IMR-90 (cell line): ENCODE measurements around the gene EMC9.

ENCODE experiments used
- CEBPB ChIP-seq: IDR thresholded peaks from 2 replicates; pipeline ENCODE4 v1.6.1; 2012; ENCODE audit warnings: low read depth, low read length, improper control_type of control experiment
- CHD1 ChIP-seq: IDR thresholded peaks from 2 replicates; pipeline ENCODE4 v1.6.1; 2012; ENCODE audit warnings: low read depth, low read length, improper control_type of control experiment
- FOS ChIP-seq: fragments of 150-350 bp; IDR thresholded peaks from 2 replicates; pipeline ENCODE4 v1.6.1; 2016; ENCODE audit warnings: low read depth, low read length
- POLR2A ChIP-seq: IDR thresholded peaks from 2 replicates; pipeline ENCODE4 v1.6.1; 2012; ENCODE audit warnings: mild to moderate bottlenecking, low read depth, low read length
- RAD21 ChIP-seq: IDR thresholded peaks from 2 replicates; pipeline ENCODE4 v1.6.1; 2012; ENCODE audit warnings: low read length, improper control_type of control experiment
- RFX5 ChIP-seq: IDR thresholded peaks from 2 replicates; pipeline ENCODE4 v1.8.0; 2012; ENCODE audit warnings: low read depth, mild to moderate bottlenecking, low read length, moderate library complexity
- TF ChIP-seq, protein P1 (sequence below): conservative IDR thresholded peaks from 2 replicates; pipeline ENCODE4 v1.5.1; 2012; ENCODE audit warnings: mild to moderate bottlenecking, low read depth, low read length, improper control_type of control experiment
- TF ChIP-seq, protein P2 (sequence below): fragments of 150-350 bp; IDR thresholded peaks from 2 replicates; pipeline ENCODE4 v1.6.1; 2016; ENCODE audit warnings: low read depth, mild to moderate bottlenecking, low read length, moderate library complexity, borderline replicate concordance

DNA sequence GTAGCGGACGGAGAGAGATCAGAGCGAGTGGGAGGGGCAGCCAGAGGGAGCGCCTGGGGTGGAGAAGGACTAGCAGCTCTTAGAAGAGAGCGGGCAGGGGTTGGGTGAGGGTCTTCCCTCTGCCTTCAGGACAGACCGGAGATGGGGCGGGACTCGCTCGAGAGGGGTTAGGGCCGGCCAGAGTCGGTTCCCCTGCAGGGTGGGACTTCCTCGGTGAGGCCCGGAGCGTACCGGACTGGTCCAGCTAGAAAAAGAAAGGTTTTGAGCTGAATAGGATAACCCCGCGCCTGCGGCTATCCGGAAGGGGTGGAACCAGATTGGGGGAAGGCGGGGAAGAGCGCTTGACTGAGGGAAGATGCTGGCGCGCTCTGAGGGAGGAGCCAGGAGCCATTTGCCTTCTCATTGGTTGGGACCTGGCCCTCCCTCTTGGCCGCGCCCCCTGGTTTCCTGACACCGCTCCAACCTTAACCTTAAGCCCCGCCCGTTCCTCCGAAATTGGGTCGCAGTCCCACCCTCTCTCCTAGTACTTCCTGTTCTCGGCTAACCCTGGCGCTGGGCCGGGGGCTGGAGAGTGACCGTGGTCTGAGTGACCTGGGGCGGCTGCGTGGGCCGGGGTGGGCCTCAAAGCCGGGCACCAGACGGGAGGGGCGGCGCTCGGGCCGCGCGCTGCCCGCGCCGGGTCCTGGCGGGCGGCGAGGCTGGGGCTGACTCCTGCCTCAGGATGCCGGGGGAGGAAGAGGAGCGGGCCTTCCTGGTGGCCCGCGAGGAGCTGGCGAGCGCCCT lies 5.8 kb upstream of the EMC9 start, which contains the start of gene RNF31:
- TF ChIP-seq, protein P1, sequence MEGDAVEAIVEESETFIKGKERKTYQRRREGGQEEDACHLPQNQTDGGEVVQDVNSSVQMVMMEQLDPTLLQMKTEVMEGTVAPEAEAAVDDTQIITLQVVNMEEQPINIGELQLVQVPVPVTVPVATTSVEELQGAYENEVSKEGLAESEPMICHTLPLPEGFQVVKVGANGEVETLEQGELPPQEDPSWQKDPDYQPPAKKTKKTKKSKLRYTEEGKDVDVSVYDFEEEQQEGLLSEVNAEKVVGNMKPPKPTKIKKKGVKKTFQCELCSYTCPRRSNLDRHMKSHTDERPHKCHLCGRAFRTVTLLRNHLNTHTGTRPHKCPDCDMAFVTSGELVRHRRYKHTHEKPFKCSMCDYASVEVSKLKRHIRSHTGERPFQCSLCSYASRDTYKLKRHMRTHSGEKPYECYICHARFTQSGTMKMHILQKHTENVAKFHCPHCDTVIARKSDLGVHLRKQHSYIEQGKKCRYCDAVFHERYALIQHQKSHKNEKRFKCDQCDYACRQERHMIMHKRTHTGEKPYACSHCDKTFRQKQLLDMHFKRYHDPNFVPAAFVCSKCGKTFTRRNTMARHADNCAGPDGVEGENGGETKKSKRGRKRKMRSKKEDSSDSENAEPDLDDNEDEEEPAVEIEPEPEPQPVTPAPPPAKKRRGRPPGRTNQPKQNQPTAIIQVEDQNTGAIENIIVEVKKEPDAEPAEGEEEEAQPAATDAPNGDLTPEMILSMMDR, result no peak
- TF ChIP-seq CEBPB, result no peak
- no peak for TF ChIP-seq POLR2A
- TF ChIP-seq, protein P2, sequence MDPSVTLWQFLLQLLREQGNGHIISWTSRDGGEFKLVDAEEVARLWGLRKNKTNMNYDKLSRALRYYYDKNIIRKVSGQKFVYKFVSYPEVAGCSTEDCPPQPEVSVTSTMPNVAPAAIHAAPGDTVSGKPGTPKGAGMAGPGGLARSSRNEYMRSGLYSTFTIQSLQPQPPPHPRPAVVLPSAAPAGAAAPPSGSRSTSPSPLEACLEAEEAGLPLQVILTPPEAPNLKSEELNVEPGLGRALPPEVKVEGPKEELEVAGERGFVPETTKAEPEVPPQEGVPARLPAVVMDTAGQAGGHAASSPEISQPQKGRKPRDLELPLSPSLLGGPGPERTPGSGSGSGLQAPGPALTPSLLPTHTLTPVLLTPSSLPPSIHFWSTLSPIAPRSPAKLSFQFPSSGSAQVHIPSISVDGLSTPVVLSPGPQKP, result no peak
- TF ChIP-seq RAD21, result no peak
- TF ChIP-seq CHD1, result no peak
- TF ChIP-seq FOS, result no peak
- no peak for TF ChIP-seq RFX5
